Peyer's patch (tissue), 4 donors: ENCODE data around the gene TMA7.

Experiments
- CTCF ChIP-seq, 6 experiments: fragments of 450-650 bp in 4 of 6; fragments of 200-600 bp in 2 of 6; sonication (generic) in 1 of 6; IDR thresholded peaks; one replicate each; pipeline ENCODE4 v1.5.1; 2017 to 2019; ENCODE audit warnings: antibody characterized with exemption in 6 of 6, mild to moderate bottlenecking in 3 of 6, moderate library complexity in 1 of 6
- POLR2A ChIP-seq, 2 donors: fragments of 450-650 bp; IDR thresholded peaks; one replicate each; pipeline ENCODE4 v1.5.1; 2017; ENCODE audit warnings: antibody characterized with exemption in 2 of 2, mild to moderate bottlenecking in 2 of 2, moderate library complexity in 2 of 2

DNA sequence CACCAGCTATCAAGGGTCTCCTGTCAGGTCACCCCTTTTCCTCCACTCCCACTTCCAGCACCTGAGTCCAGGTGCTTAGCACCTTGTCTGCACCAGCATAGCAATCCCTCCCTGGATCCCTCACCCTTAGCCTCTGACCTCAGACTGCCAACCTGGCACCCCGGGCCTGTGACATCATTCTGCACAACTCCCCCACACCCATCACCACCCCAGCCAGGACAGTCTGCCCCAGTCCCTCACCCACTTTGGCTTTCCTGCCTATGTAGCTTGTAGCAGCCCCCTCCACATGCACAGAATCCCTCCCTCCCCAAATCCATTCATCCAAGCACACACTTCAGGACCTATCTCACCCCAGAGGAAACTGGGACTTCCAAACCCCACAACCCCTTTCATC lies 9.4 kb upstream of the TMA7 start:
- no peak for TF ChIP-seq CTCF (IDR thresholded peaks at IDR 0.05)
- no peak for TF ChIP-seq POLR2A (IDR thresholded peaks at IDR 0.05)
